ENCODE measurements around the gene CYREN. TPM values are rescaled to one million over a fixed set of nuclear protein-coding genes. Genes with fewer than 3 reads are reported as not detected.
A peak's percentile ranks its signal among the peaks of the same experiment; 100 is the strongest.

Gene CYREN
- total and polyA plus RNA-seq, 7 experiments from 2014 or later, result 25.6 to 67.9 (median 49.5) TPM

GRCh38 chr7:135161669-135162068 is 8.8 kb downstream of the CYREN start:
- Mint-ChIP-seq H3K4me3 (peak overlapping the region in 1 of 10 donors; percentile 39), H3K9me3 (peaks cover 4 to 25% (median 12%) of the 10 kb centered on the region in 11 donors), H3K36me3 (peaks cover 28 to 81% (median 70%) of the 10 kb centered on the region in 5 donors), H3K4me1 (peaks cover 34 to 67% (median 51%) of the 10 kb centered on the region in 7 donors), H3K27ac (peak overlapping the region in 7 of 9 donors; percentile 38 to 93 (median 82)), H3K27me3 (no peaks in the 10 kb centered on the region)
- POLR2A ChIA-PET, result interaction anchor here (1.2 to 12.9 kb wide), 3 partner anchors 9 to 495 kb away, joined by 3 to 183 read pairs (median 10); partner anchors contain the start of genes CYREN and TMEM140
- no peak for ATAC-seq
- CTCF ChIA-PET, result no interaction called here
- intact Hi-C loops (cut with micrococcal nuclease), result loop anchor here in 1 of 2 donors (1.0 kb wide), 1 partner anchor 8 kb away; no protein-coding TSS in a partner anchor
- no peaks in the 10 kb centered on the region for H3K27me3 ChIP-seq (ENCODE audit: control insufficient read depth in 2 of 2, insufficient read depth in 2 of 2, low read length in 2 of 2)
- H3K27ac ChIP-seq (ENCODE audit: low read depth, low read length), result no peak overlapping the region
- H3K9me3 ChIP-seq (ENCODE audit: control insufficient read depth in 2 of 3, low read length in 3 of 3), result peaks cover 0 to 17% (median 0%) of the 10 kb centered on the region in 3 experiments
- no peak for DNase-seq
- peaks cover 0 to 46% (median 10%) of the 10 kb centered on the region in 3 experiments for H3K36me3 ChIP-seq (ENCODE audit: control insufficient read depth in 2 of 3, insufficient read depth in 3 of 3, low read length in 3 of 3)
- no peak overlapping the region for H3K4me3 ChIP-seq (ENCODE audit: low read length)
- peaks cover 11 to 24% of the 10 kb centered on the region in 2 donors for H3K4me1 ChIP-seq (ENCODE audit: control insufficient read depth in 2 of 2, insufficient read depth in 2 of 2, low read length in 2 of 2)

GRCh38 chr7:135160858-135161653 is 9.5 kb downstream of the CYREN start:
- no peak overlapping the region for H3K4me3 Mint-ChIP-seq
- no peak for DNase-seq
- H3K36me3 ChIP-seq (ENCODE audit: control insufficient read depth in 2 of 3, insufficient read depth in 3 of 3, low read length in 3 of 3), result peaks cover 0 to 40% (median 10%) of the 10 kb centered on the region in 3 experiments

GRCh38 chr7:135160098-135160857 is 10.2 kb downstream of the CYREN start:
- intact Hi-C loops (cut with micrococcal nuclease), result loop anchor here in 1 of 2 donors (1.0 kb wide), 2 partner anchors 9 to 12 kb away; partner anchors contain the start of gene TMEM140
- Mint-ChIP-seq H3K4me3 (peak overlapping the region in 4 of 10 donors; percentile 6 to 47 (median 42)), H3K4me1 (peaks cover 35 to 58% (median 48%) of the 10 kb centered on the region in 7 donors), H3K9me3 (peaks cover 10 to 39% (median 20%) of the 10 kb centered on the region in 11 donors), H3K27me3 (no peaks in the 10 kb centered on the region), H3K36me3 (peaks cover 37 to 88% (median 76%) of the 10 kb centered on the region in 5 donors), H3K27ac (peak overlapping the region; percentile 33 to 88 (median 68))
- POLR2A ChIA-PET, result interaction anchor here (0.6 to 12.9 kb wide), 5 partner anchors 10 to 493 kb away, joined by 3 to 183 read pairs (median 3); partner anchors contain the start of genes CYREN and TMEM140
- peaks cover 0 to 31% (median 7%) of the 10 kb centered on the region in 3 experiments for H3K9me3 ChIP-seq (ENCODE audit: control insufficient read depth in 2 of 3, low read length in 3 of 3)
- no peaks in the 10 kb centered on the region for H3K27me3 ChIP-seq (ENCODE audit: control insufficient read depth in 2 of 2, insufficient read depth in 2 of 2, low read length in 2 of 2)
- no peak for DNase-seq
- peaks cover 0 to 33% (median 10%) of the 10 kb centered on the region in 3 experiments for H3K36me3 ChIP-seq (ENCODE audit: control insufficient read depth in 2 of 3, insufficient read depth in 3 of 3, low read length in 3 of 3)
- H3K4me3 ChIP-seq (ENCODE audit: low read length), result no peak overlapping the region
- peaks cover 11 to 24% of the 10 kb centered on the region in 2 donors for H3K4me1 ChIP-seq (ENCODE audit: control insufficient read depth in 2 of 2, insufficient read depth in 2 of 2, low read length in 2 of 2)
- CTCF ChIA-PET, result interaction anchor here (0.8 to 1.4 kb wide), 5 partner anchors 9 to 13 kb away, joined by 4 read pairs; partner anchors contain the start of gene CYREN
- peak; percentile 28 for ATAC-seq
- H3K27ac ChIP-seq (ENCODE audit: low read depth, low read length), result no peak overlapping the region

More at GRCh38 chr7:135160858-135161653, 9.5 kb downstream of the CYREN start:
- ChIA-PET CTCF (interaction anchor here (0.8 to 1.4 kb wide), 4 partner anchors 9 to 14 kb away, joined by 4 read pairs; partner anchors contain the start of gene CYREN), POLR2A (interaction anchor here (1.0 to 12.9 kb wide), 4 partner anchors 9 to 494 kb away, joined by 3 to 183 read pairs (median 6); partner anchors contain the start of genes CYREN and TMEM140)
- Mint-ChIP-seq H3K27me3 (no peaks in the 10 kb centered on the region), H3K27ac (peak overlapping the region; percentile 33 to 88 (median 68)), H3K4me1 (peaks cover 35 to 61% (median 47%) of the 10 kb centered on the region in 7 donors), H3K9me3 (peaks cover 8 to 32% (median 16%) of the 10 kb centered on the region in 11 donors), H3K36me3 (peaks cover 34 to 81% (median 76%) of the 10 kb centered on the region in 5 donors)
- no peak overlapping the region for H3K27ac ChIP-seq (ENCODE audit: low read depth, low read length)
- intact Hi-C loops (cut with micrococcal nuclease), result loop anchor here (1.0 kb wide), 2 partner anchors 8 to 13 kb away; partner anchors contain the start of gene TMEM140 (in 1 of the 2)
- H3K9me3 ChIP-seq (ENCODE audit: control insufficient read depth in 2 of 3, low read length in 3 of 3), result peaks cover 0 to 24% (median 0%) of the 10 kb centered on the region in 3 experiments
- no peaks in the 10 kb centered on the region for H3K27me3 ChIP-seq (ENCODE audit: control insufficient read depth in 2 of 2, insufficient read depth in 2 of 2, low read length in 2 of 2)
- ATAC-seq, result peak; percentile 33
- H3K4me3 ChIP-seq (ENCODE audit: low read length), result no peak overlapping the region
- peaks cover 11 to 24% of the 10 kb centered on the region in 2 donors for H3K4me1 ChIP-seq (ENCODE audit: control insufficient read depth in 2 of 2, insufficient read depth in 2 of 2, low read length in 2 of 2)

GRCh38 chr7:135159359-135160085 is 11.0 kb downstream of the CYREN start:
- H3K9me3 Mint-ChIP-seq, result peaks cover 10 to 47% (median 24%) of the 10 kb centered on the region in 11 donors
- ATAC-seq (no peak), DNase-seq (no peak)
- H3K9me3 ChIP-seq (ENCODE audit: control insufficient read depth in 2 of 3, low read length in 3 of 3), result peaks cover 0 to 38% (median 9%) of the 10 kb centered on the region in 3 experiments
- no peak overlapping the region for H3K4me3 ChIP-seq (ENCODE audit: low read length)
- H3K27ac Mint-ChIP-seq, result peak overlapping the region in 7 of 9 donors; percentile 33 to 88 (median 70)
- POLR2A ChIA-PET, result interaction anchor here (0.6 to 12.9 kb wide), 6 partner anchors 11 to 171 kb away, joined by 3 to 183 read pairs (median 10); partner anchors contain the start of genes CYREN and TMEM140
- H3K36me3 Mint-ChIP-seq, result peaks cover 43 to 89% (median 80%) of the 10 kb centered on the region in 5 donors
- H3K27ac ChIP-seq (ENCODE audit: low read depth, low read length), result no peak overlapping the region
- no peaks in the 10 kb centered on the region for H3K27me3 Mint-ChIP-seq
- peaks cover 0 to 25% (median 4%) of the 10 kb centered on the region in 3 experiments for H3K36me3 ChIP-seq (ENCODE audit: control insufficient read depth in 2 of 3, insufficient read depth in 3 of 3, low read length in 3 of 3)
- intact Hi-C loops (cut with micrococcal nuclease), result loop anchor here (1.0 kb wide), 3 partner anchors 10 to 12 kb away; partner anchors contain the start of gene TMEM140 (in 1 of the 2)
- H3K4me3 Mint-ChIP-seq, result peak overlapping the region in 3 of 10 donors; percentile 5 to 46 (median 23)
- H3K4me1 ChIP-seq (ENCODE audit: control insufficient read depth in 2 of 2, insufficient read depth in 2 of 2, low read length in 2 of 2), result peaks cover 11 to 24% of the 10 kb centered on the region in 2 donors
- H3K27me3 ChIP-seq (ENCODE audit: control insufficient read depth in 2 of 2, insufficient read depth in 2 of 2, low read length in 2 of 2), result no peaks in the 10 kb centered on the region
- CTCF ChIA-PET, result interaction anchor here (1.2 kb wide), 1 partner anchor 9 kb away, joined by 4 read pairs; no protein-coding TSS in a partner anchor
- peaks cover 41 to 66% (median 55%) of the 10 kb centered on the region in 7 donors for H3K4me1 Mint-ChIP-seq

- Mint-ChIP-seq H3K27ac (peak overlapping the region in 6 of 9 donors; percentile 33 to 81 (median 66)), H3K36me3 (peaks cover 50 to 89% (median 82%) of the 10 kb centered on the region in 5 donors), H3K27me3 (no peaks in the 10 kb centered on the region), H3K4me1 (peaks cover 45 to 66% (median 58%) of the 10 kb centered on the region in 7 donors), H3K4me3 (peak overlapping the region in 2 of 10 donors; percentile 11 to 46), H3K9me3 (peaks cover 11 to 53% (median 30%) of the 10 kb centered on the region in 11 donors)
- intact Hi-C loops (cut with micrococcal nuclease), result loop anchor here in 1 of 2 donors (1.0 kb wide), 1 partner anchor 12 kb away; no protein-coding TSS in a partner anchor
- no peak overlapping the region for H3K4me3 ChIP-seq (ENCODE audit: low read length)
- no peak for DNase-seq
- no peak for ATAC-seq
- peaks cover 0 to 19% (median under 1%) of the 10 kb centered on the region in 3 experiments for H3K36me3 ChIP-seq (ENCODE audit: control insufficient read depth in 2 of 3, insufficient read depth in 3 of 3, low read length in 3 of 3)
- H3K27ac ChIP-seq (ENCODE audit: low read depth, low read length), result no peak overlapping the region
- POLR2A ChIA-PET, result interaction anchor here (1.1 to 3.2 kb wide), 3 partner anchors 11 to 518 kb away, joined by 3 to 28 read pairs (median 10); partner anchors contain the start of genes CYREN and TMEM140
- H3K9me3 ChIP-seq (ENCODE audit: control insufficient read depth in 2 of 3, low read length in 3 of 3), result peaks cover 0 to 38% (median 9%) of the 10 kb centered on the region in 3 experiments
- H3K27me3 ChIP-seq (ENCODE audit: control insufficient read depth in 2 of 2, insufficient read depth in 2 of 2, low read length in 2 of 2), result no peaks in the 10 kb centered on the region
- H3K4me1 ChIP-seq (ENCODE audit: control insufficient read depth in 2 of 2, insufficient read depth in 2 of 2, low read length in 2 of 2), result peaks cover 11 to 24% of the 10 kb centered on the region in 2 donors
- CTCF ChIA-PET, result interaction anchor here (0.6 kb wide), 1 partner anchor 231 kb away, joined by 3 read pairs; no protein-coding TSS in a partner anchor
Observed at GRCh38 chr7:135158874-135159273, 11.6 kb downstream of the CYREN start.
